Activated T-helper 1 cell treated with anti-CD3 and anti-CD28 coated beads, Interleukin-2, amount 50 U/mL, for 16 hours (primary cell): ENCODE measurements around the gene ARHGAP30.
A peak's percentile ranks its signal among the peaks of the same experiment; 100 is the strongest.
"Not testable (repeated sequence)": the region's sequence is repeated elsewhere in the genome, so short reads cannot be mapped to it uniquely, and the experiment has no call there.

Experiments used
- DNase-seq, 2 donors: peaks; one replicate each; pipeline ENCODE4 v3.0.0-alpha.2; 2020; ENCODE audit warnings: low read depth in 1 of 2, low spot score in 1 of 2

ARHGAP30 gene

GRCh38 chr1:161045736-161046604, 23.7 kb downstream of the ARHGAP30 start, which contains the start of gene USF1:
Gene USF1, minus strand, starts transcription at chr1:161045977. Its CDS starts 2,702 bp downstream, at chr1:161043275.
- DNase-seq: peak; percentile 81 to 85

GRCh38 chr1:161044908-161045735, 24.6 kb downstream of the ARHGAP30 start:
- peak in 1 of 2 donors; percentile 26 for DNase-seq

GRCh38 chr1:161044535-161044907, 25.2 kb downstream of the ARHGAP30 start:
- DNase-seq: no peak

GRCh38 chr1:161039546-161039945, 30.1 kb downstream of the ARHGAP30 start:
- DNase-seq: no peak

- no peak for DNase-seq
Measured at GRCh38 chr1:161039154-161039545, 30.5 kb downstream of the ARHGAP30 start.

- DNase-seq: peak; percentile 68 to 80
Measured at GRCh38 chr1:161038523-161039153, 31.1 kb downstream of the ARHGAP30 start, which contains the start of gene TSTD1. Gene TSTD1, minus strand, starts transcription at chr1:161038964. Its CDS starts 75 bp downstream, at chr1:161038889.

GRCh38 chr1:161037661-161038522, 31.8 kb downstream of the ARHGAP30 start:
- DNase-seq: no peak

GRCh38 chr1:161033751-161034150, 35.9 kb downstream of the ARHGAP30 start:
- DNase-seq: no peak

- DNase-seq: no peak
Measured at GRCh38 chr1:161032409-161032808, 37.3 kb downstream of the ARHGAP30 start.

- no peak for DNase-seq
Measured at GRCh38 chr1:161031874-161032273, 37.8 kb downstream of the ARHGAP30 start.

- not testable (repeated sequence) for DNase-seq
Measured at GRCh38 chr1:161029466-161029865, 40.2 kb downstream of the ARHGAP30 start.

GRCh38 chr1:161026954-161027353, 42.7 kb downstream of the ARHGAP30 start:
- not testable (repeated sequence) for DNase-seq

GRCh38 chr1:161022432-161022831, 47.3 kb downstream of the ARHGAP30 start:
- DNase-seq: not testable (repeated sequence)

- no peak for DNase-seq
Measured at GRCh38 chr1:161021970-161022353, 47.7 kb downstream of the ARHGAP30 start.

GRCh38 chr1:161021165-161021969, 48.3 kb downstream of the ARHGAP30 start:
- DNase-seq: peak; percentile 81 to 85

- DNase-seq: peak in 1 of 2 donors; percentile 23
Measured at GRCh38 chr1:161020509-161021164, 49.1 kb downstream of the ARHGAP30 start, which contains the start of gene F11R. Gene F11R, minus strand, starts transcription at chr1:161021152. Its CDS starts 79 bp downstream, at chr1:161021073.

- DNase-seq: no peak
Measured at GRCh38 chr1:161019751-161020495, 49.8 kb downstream of the ARHGAP30 start.

GRCh38 chr1:161019111-161019660, 50.5 kb downstream of the ARHGAP30 start:
- not testable (repeated sequence) for DNase-seq
